Osteoblast (primary cell): ENCODE data around the gene FAIM2. TPM values are rescaled to one million over a fixed set of nuclear protein-coding genes. Genes with fewer than 3 reads are reported as not detected.

Source experiments
- DNase-seq: peaks from one replicate; pipeline ENCODE4 v3.0.0; 2011; ENCODE audit warnings: low spot score, mixed read lengths; ENCODE audit not compliant: insufficient read length; ENCODE audit errors: missing footprints
- H2AFZ ChIP-seq: 2 replicates; pipeline ENCODE4 v1.6.0; 2011; ENCODE audit warnings: mild to moderate bottlenecking, low read length
- H3K27ac ChIP-seq: 2 replicates; pipeline ENCODE4 v1.5.1; 2011; ENCODE audit warnings: mild to moderate bottlenecking, low read depth, low read length, moderate library complexity
- H3K27me3 ChIP-seq: 2 replicates; pipeline ENCODE4 v1.6.0; 2012; ENCODE audit warnings: mild to moderate bottlenecking, control low read depth, inconsistent platforms, low read length, moderate library complexity; ENCODE audit not compliant: insufficient read depth
- H3K36me3 ChIP-seq: 2 replicates; pipeline ENCODE4 v1.5.1; 2011; ENCODE audit warnings: mild to moderate bottlenecking, low read length, control low read depth, moderate library complexity; ENCODE audit not compliant: insufficient read depth
- H3K4me1 ChIP-seq: 2 replicates; pipeline ENCODE4 v1.5.1; 2011; ENCODE audit warnings: mild to moderate bottlenecking, low read length, control low read depth, moderate library complexity; ENCODE audit not compliant: insufficient read depth
- H3K4me2 ChIP-seq: 2 replicates; pipeline ENCODE4 v1.6.0; 2011; ENCODE audit warnings: mild to moderate bottlenecking, low read length; ENCODE audit not compliant: insufficient read depth
- H3K4me3 ChIP-seq: fragments of 200-600 bp; sonication (generic); 3 replicates; pipeline ENCODE4 v1.5.1; 2012; ENCODE audit warnings: mild to moderate bottlenecking, low read length, inconsistent platforms; ENCODE audit not compliant: insufficient read depth
- H3K79me2 ChIP-seq: 2 replicates; pipeline ENCODE4 v1.6.0; 2012; ENCODE audit warnings: mild to moderate bottlenecking, low read length, control low read depth, inconsistent platforms; ENCODE audit not compliant: insufficient read depth
- H3K9me3 ChIP-seq: 2 replicates; pipeline ENCODE4 v1.5.1; 2011; ENCODE audit warnings: low read depth, low read length, control low read depth
- H4K20me1 ChIP-seq: 2 replicates; pipeline ENCODE4 v1.6.0; 2012; ENCODE audit warnings: mild to moderate bottlenecking, low read length, control low read depth; ENCODE audit not compliant: insufficient read depth
- total RNA-seq: library from RNA; depleted of rRNA; stranded (reverse); fragments of >200 nt; gene quantifications from 2 replicates; pipeline ENCODE4 v1.2.3, GENCODE V29; 2012
- TF ChIP-seq, protein P1 (sequence below): IDR thresholded peaks from 2 replicates; pipeline ENCODE4 v1.5.1; 2011; ENCODE audit warnings: mild to moderate bottlenecking, low read depth, low read length, moderate library complexity; ENCODE audit errors: extremely low read depth

FAIM2 gene
- total RNA-seq, 1 donor = 1.4 TPM

DNA sequence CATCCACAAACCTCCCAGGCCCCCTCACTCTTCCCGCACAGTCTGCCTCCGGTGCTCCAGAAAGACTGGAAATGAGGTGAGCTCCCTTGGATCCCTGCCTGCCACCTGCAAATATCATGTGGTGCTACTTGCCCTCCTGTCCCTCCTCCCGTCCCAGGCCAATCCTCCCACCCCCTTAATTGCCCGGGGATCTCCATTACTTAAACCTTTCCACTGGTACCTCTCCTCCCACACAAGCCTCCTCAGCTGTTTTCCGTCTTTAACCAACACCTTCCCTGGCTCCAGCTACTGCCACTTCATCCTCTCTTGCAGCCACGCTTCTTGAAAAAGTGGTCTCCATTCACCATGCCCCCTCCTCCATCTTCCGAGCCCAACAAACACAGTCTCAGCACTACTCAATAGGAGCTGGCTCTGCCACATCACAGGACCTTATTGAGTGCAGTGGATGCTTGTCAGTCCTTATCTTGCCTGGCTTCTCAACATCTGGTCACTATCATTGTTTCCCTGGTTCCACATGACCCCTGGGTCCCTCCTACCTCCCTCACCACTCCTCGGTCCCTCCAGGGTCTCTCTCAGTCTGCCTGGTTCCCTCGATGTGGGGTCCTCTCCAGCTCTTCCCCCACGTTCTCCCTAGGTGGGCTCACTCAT lies 11.5 kb downstream of the FAIM2 start:
- H3K79me2 ChIP-seq = no peaks in the 10 kb centered on the region

DNA sequence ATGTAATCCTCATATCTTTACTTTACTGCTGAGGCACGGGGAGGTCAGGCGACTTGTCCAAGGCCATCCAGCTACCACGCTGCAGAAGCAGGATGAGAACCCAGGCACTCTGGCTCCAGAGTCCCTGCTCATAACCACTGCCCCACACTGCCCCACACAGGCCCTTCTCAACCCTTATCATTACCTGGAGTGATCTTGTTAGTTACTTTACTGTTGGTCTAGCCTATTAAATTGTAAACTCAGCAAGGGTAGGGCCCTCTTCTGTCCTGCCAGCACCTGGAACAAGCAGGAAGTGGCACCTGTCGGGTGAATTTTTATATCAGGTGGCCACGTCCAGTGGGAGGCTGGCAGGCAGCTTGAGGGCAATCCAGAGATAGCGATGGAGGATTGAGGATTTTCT lies 12.2 kb downstream of the FAIM2 start:
- TF ChIP-seq, protein P1, sequence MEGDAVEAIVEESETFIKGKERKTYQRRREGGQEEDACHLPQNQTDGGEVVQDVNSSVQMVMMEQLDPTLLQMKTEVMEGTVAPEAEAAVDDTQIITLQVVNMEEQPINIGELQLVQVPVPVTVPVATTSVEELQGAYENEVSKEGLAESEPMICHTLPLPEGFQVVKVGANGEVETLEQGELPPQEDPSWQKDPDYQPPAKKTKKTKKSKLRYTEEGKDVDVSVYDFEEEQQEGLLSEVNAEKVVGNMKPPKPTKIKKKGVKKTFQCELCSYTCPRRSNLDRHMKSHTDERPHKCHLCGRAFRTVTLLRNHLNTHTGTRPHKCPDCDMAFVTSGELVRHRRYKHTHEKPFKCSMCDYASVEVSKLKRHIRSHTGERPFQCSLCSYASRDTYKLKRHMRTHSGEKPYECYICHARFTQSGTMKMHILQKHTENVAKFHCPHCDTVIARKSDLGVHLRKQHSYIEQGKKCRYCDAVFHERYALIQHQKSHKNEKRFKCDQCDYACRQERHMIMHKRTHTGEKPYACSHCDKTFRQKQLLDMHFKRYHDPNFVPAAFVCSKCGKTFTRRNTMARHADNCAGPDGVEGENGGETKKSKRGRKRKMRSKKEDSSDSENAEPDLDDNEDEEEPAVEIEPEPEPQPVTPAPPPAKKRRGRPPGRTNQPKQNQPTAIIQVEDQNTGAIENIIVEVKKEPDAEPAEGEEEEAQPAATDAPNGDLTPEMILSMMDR = no peak

More for the DNA sequence above, 11.5 kb downstream of the FAIM2 start:
- H4K20me1 ChIP-seq = no peaks in the 10 kb centered on the region
- peaks cover 25% of the 10 kb centered on the region for H3K27me3 ChIP-seq
- DNase-seq = peak; percentile 46
- H3K4me3 ChIP-seq = no peak overlapping the region
- H3K9me3 ChIP-seq = no peaks in the 10 kb centered on the region
- H2AFZ ChIP-seq = no peak overlapping the region
- no peak overlapping the region for H3K4me2 ChIP-seq
- no peaks in the 10 kb centered on the region for H3K4me1 ChIP-seq
- TF ChIP-seq, protein P1 = no peak
- H3K36me3 ChIP-seq = no peaks in the 10 kb centered on the region
- no peak overlapping the region for H3K27ac ChIP-seq

DNA sequence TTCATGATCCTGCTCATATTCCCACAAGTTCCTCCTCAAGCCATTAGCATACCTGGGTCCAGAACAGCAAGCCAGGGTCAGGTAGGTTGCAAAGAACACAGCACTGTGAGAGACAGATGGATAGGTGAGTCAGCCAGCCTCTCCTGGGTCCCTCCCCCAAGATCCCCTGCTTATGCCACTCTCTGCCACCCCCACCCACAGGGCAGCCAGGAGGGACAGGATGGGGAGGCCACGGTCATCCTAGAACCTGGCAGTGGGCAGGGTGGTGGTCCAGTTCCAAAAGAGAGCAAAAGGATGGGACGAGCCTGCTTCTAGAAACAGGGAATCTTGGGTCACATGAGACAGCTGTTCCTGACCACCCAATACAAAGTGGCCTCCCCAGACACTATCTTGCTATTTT lies 12.7 kb downstream of the FAIM2 start:
- Histone ChIP-seq H3K9me3 (no peaks in the 10 kb centered on the region), H3K79me2 (no peaks in the 10 kb centered on the region), H4K20me1 (no peaks in the 10 kb centered on the region), H3K36me3 (no peaks in the 10 kb centered on the region), H3K4me2 (no peak overlapping the region), H3K27ac (no peak overlapping the region), H2AFZ (no peak overlapping the region), H3K4me3 (no peak overlapping the region), H3K27me3 (peaks cover 30% of the 10 kb centered on the region), H3K4me1 (no peaks in the 10 kb centered on the region)
- peak; percentile 67 for DNase-seq
- TF ChIP-seq, protein P1 = no peak

More for the DNA sequence above, 12.2 kb downstream of the FAIM2 start:
- Histone ChIP-seq H3K36me3 (no peaks in the 10 kb centered on the region), H3K27me3 (peaks cover 27% of the 10 kb centered on the region), H4K20me1 (no peaks in the 10 kb centered on the region), H3K9me3 (no peaks in the 10 kb centered on the region), H2AFZ (no peak overlapping the region), H3K27ac (no peak overlapping the region), H3K4me2 (no peak overlapping the region), H3K4me1 (no peaks in the 10 kb centered on the region), H3K4me3 (no peak overlapping the region), H3K79me2 (no peaks in the 10 kb centered on the region)
- no peak for DNase-seq

DNA sequence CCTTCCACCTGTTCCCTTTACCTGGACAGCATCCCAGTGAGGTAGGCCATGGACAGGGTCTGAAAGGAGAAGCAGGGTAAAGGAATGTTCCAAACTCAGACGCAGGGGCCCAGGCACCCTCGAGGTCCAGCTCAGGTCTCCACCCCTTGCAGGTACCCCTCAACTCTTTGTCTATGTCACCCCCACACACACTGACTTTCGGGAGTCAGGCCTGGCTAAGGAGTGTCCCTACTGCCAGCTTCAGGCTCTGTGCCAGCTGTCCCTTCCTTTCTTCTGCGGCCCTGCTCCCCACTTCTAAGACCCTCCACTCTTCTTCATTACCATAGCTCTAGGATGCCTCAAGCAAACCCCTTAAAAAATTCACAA lies 13.6 kb downstream of the FAIM2 start:
- TF ChIP-seq, protein P1 = no peak
- H3K27me3 ChIP-seq = peaks cover 39% of the 10 kb centered on the region
- no peaks in the 10 kb centered on the region for H3K79me2 ChIP-seq
- no peaks in the 10 kb centered on the region for H3K9me3 ChIP-seq
- no peak overlapping the region for H3K4me2 ChIP-seq
- H3K4me3 ChIP-seq = no peak overlapping the region
- no peak overlapping the region for H2AFZ ChIP-seq
- no peak for DNase-seq
- H3K4me1 ChIP-seq = no peaks in the 10 kb centered on the region
- no peak overlapping the region for H3K27ac ChIP-seq
- H3K36me3 ChIP-seq = no peaks in the 10 kb centered on the region
- no peaks in the 10 kb centered on the region for H4K20me1 ChIP-seq
